ENCODE data around the gene PNLIP. TPM values are rescaled to one million over a fixed set of nuclear protein-coding genes. Genes with fewer than 3 reads are reported as not detected.

PNLIP gene
- total RNA-seq, 2 donors from 2014 or later, result 5.0 TPM; not detected in 1

DNA sequence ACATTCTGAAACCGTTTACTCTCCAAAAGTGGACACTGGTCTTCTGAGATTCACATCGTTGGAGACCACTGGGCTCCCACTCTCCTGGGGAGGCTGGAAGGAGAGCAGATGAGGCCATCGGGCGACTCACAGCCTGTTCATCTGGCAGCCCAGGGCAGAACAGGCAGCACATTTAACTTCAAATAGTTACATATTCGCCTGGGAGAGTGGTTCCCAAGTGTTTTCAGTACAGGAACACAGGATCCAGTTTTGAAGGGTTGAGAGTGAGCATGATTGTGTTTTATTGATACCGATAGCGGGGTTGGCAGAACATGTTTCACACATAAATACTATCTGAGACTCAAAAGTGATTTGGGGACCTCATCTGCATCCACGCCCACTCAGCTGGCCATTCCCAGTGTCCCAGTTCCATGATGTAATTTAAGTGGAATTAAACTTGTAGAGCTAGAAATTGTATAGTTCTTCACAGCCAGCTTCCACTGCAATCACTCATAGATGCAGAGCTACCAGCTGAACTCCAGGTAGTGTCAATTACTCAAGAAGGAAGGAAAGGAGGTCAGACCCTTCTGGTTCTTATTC lies 22.8 kb upstream of the PNLIP start:
- Histone ChIP-seq H3K4me1 (no peaks in the 10 kb centered on the region), H3K36me3 (no peaks in the 10 kb centered on the region), H3K9me3 (no peaks in the 10 kb centered on the region), H3K27me3 (no peaks in the 10 kb centered on the region), H3K4me3 (no peak overlapping the region), H3K27ac (no peak overlapping the region), H3K9ac (ENCODE audit: low read depth in 2 of 2, low read length in 2 of 2) (no peak overlapping the region)
- TF ChIP-seq, protein P1, sequence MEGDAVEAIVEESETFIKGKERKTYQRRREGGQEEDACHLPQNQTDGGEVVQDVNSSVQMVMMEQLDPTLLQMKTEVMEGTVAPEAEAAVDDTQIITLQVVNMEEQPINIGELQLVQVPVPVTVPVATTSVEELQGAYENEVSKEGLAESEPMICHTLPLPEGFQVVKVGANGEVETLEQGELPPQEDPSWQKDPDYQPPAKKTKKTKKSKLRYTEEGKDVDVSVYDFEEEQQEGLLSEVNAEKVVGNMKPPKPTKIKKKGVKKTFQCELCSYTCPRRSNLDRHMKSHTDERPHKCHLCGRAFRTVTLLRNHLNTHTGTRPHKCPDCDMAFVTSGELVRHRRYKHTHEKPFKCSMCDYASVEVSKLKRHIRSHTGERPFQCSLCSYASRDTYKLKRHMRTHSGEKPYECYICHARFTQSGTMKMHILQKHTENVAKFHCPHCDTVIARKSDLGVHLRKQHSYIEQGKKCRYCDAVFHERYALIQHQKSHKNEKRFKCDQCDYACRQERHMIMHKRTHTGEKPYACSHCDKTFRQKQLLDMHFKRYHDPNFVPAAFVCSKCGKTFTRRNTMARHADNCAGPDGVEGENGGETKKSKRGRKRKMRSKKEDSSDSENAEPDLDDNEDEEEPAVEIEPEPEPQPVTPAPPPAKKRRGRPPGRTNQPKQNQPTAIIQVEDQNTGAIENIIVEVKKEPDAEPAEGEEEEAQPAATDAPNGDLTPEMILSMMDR (IDR thresholded peaks at IDR 0.05), result no peak
- DNase-seq, result no peak
- intact Hi-C loops (cut with DNase I), result no loop called here

DNA sequence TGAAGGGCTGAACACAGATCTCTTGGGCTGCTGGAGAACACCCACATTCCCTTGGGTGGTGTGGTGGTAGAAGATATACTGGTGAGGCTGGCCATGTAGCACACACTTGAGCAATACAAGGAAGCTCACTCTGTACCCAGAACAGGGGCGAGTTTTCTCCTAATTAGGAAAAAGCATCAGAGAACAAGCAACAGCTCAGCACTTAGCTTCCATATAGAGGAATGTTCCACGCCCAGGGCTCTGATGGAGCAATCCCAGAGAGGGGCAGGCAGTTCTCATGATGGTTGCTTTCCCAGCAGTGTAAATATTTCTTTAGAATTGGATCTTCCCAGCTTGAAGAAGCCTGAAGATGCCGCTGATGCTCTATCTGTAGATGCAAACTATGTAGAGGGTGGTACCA lies 21.0 kb upstream of the PNLIP start:
- Histone ChIP-seq H3K27ac (no peak overlapping the region), H3K36me3 (no peaks in the 10 kb centered on the region), H3K9ac (ENCODE audit: low read depth in 2 of 2, low read length in 2 of 2) (no peak overlapping the region), H3K4me3 (no peak overlapping the region), H3K9me3 (no peaks in the 10 kb centered on the region), H3K27me3 (no peaks in the 10 kb centered on the region), H3K4me1 (no peaks in the 10 kb centered on the region)
- intact Hi-C loops (cut with DNase I), result no loop called here
- TF ChIP-seq, protein P1 (IDR thresholded peaks at IDR 0.05), result no peak
- no peak for DNase-seq

DNA sequence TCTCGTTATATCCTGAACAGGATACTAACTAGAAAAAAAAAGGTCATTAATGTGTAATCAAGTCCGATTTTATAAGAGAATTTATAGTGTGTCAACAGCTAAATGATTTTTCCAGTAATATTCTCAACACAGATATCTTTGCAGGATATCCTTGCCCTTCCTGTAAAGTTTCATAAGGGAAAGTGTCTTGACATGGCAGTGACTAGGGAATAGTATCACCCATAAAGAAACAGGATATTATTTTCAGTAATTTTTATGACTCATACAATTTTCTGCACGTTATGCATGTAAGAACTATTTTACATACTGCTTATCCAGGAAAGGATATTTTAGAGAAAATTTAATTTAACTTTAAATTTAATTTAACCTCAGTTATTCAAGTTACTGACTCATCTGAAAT lies 19.5 kb upstream of the PNLIP start:
- Histone ChIP-seq H3K9ac (ENCODE audit: low read depth in 2 of 2, low read length in 2 of 2) (no peak overlapping the region), H3K36me3 (no peaks in the 10 kb centered on the region), H3K4me1 (no peaks in the 10 kb centered on the region), H3K9me3 (no peaks in the 10 kb centered on the region), H3K4me3 (no peak overlapping the region), H3K27me3 (no peaks in the 10 kb centered on the region), H3K27ac (no peak overlapping the region)
- TF ChIP-seq, protein P1 (IDR thresholded peaks at IDR 0.05), result no peak
- no peak for DNase-seq
- intact Hi-C loops (cut with DNase I), result no loop called here

DNA sequence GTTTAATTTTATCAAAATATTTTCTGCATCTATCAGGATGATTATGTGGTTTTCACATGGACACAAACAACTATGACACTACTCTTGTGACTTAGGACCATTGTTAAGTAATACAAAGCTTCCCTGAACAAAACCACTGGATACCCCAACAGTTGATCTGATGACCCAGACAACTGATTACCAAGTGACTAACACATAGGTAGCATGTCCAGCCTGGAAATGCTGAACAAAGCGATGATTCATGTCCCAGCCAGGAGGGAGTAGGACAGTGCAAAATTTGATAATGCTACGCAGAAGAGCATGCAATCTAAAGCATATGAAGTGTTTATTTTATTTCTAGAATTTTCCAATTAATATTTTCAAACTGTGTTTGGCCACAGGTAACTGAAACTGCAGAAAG lies 8.9 kb upstream of the PNLIP start:
- H3K36me3 ChIP-seq, result no peaks in the 10 kb centered on the region
- TF ChIP-seq, protein P1 (IDR thresholded peaks at IDR 0.05), result no peak
- intact Hi-C loops (cut with DNase I), result no loop called here
- DNase-seq, result no peak
- H3K9ac ChIP-seq (ENCODE audit: low read depth in 2 of 2, low read length in 2 of 2), result no peak overlapping the region
- H3K27ac ChIP-seq, result no peak overlapping the region
- H3K4me3 ChIP-seq, result no peak overlapping the region
- H3K4me1 ChIP-seq, result no peaks in the 10 kb centered on the region
- H3K9me3 ChIP-seq, result no peaks in the 10 kb centered on the region
- no peaks in the 10 kb centered on the region for H3K27me3 ChIP-seq

DNA sequence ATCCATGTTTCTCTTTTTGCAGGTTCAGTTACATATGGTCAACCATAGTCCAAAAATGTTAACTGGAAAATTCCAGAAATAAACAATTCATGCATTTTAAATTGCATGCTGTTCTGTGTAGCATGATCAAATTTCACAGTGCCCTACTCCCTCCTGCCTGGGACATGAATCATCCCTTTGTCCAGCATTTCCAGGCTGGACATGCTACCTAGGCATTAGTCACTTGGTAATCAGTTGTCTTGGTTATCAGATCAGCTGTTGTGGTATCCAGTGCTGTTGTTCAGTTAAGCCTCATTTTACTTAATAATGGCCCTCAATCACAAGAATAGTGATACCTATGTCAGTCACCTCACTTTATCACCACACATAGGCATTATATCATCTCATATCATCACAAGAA lies 7.3 kb upstream of the PNLIP start:
- intact Hi-C loops (cut with DNase I), result no loop called here
- no peaks in the 10 kb centered on the region for H3K27me3 ChIP-seq
- no peaks in the 10 kb centered on the region for H3K36me3 ChIP-seq
- H3K4me1 ChIP-seq, result no peaks in the 10 kb centered on the region
- H3K4me3 ChIP-seq, result no peak overlapping the region
- no peaks in the 10 kb centered on the region for H3K9me3 ChIP-seq
- no peak for DNase-seq
- no peak overlapping the region for H3K27ac ChIP-seq
- H3K9ac ChIP-seq (ENCODE audit: low read depth in 2 of 2, low read length in 2 of 2), result no peak overlapping the region
- TF ChIP-seq, protein P1 (IDR thresholded peaks at IDR 0.05), result no peak
